ENCODE data around the gene GSDMA. TPM values are rescaled to one million over a fixed set of nuclear protein-coding genes. Genes with fewer than 3 reads are reported as not detected.

Gene GSDMA, protein sequence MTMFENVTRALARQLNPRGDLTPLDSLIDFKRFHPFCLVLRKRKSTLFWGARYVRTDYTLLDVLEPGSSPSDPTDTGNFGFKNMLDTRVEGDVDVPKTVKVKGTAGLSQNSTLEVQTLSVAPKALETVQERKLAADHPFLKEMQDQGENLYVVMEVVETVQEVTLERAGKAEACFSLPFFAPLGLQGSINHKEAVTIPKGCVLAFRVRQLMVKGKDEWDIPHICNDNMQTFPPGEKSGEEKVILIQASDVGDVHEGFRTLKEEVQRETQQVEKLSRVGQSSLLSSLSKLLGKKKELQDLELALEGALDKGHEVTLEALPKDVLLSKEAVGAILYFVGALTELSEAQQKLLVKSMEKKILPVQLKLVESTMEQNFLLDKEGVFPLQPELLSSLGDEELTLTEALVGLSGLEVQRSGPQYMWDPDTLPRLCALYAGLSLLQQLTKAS
- total RNA-seq = 0.22 and 0.39 TPM in 2 replicates

DNA sequence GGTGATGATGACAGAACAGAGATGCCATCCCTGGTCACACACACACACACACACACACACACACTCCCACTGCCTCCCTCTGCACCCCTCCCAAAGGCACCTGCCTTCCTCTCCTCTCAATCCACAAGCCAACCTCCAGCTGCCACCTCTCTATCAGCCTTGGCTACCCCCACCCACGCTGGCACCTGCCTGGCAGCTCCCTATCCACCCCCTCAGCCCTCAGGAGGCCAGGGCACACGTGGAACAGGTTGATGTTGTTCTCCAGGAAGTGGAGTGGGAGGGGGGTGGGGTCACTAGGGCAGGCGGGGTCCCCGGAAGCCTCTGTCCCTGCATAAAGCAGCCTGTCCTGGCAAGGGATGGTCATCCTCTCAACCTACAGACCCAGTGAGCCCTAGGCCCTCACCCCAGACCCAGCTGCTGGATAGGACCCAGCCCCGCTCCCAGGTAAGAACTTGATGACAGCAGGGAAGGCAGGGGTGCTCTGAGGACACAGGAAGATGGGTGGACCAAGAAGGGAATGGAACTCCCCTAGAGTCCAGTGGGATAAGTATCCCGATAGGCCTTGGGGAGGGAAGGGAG, at the start of gene GSDMA:
Gene GSDMA (plus strand): TSS at position 363 of the 579 bp plus-strand sequence. CDS start 2,684 bp downstream, outside the sequence.

GRCh38 chr17:39927101-39927928, 35.5 kb upstream of the GSDMA start, which contains the start of the genes LRRC3C and ORMDL3:
LRRC3C (plus strand) TSS chr17:39927732; CDS start chr17:39941524, 13,792 bp downstream.
ORMDL3 (minus strand) TSS chr17:39927601; CDS start chr17:39924203, 3,398 bp downstream.

DNA sequence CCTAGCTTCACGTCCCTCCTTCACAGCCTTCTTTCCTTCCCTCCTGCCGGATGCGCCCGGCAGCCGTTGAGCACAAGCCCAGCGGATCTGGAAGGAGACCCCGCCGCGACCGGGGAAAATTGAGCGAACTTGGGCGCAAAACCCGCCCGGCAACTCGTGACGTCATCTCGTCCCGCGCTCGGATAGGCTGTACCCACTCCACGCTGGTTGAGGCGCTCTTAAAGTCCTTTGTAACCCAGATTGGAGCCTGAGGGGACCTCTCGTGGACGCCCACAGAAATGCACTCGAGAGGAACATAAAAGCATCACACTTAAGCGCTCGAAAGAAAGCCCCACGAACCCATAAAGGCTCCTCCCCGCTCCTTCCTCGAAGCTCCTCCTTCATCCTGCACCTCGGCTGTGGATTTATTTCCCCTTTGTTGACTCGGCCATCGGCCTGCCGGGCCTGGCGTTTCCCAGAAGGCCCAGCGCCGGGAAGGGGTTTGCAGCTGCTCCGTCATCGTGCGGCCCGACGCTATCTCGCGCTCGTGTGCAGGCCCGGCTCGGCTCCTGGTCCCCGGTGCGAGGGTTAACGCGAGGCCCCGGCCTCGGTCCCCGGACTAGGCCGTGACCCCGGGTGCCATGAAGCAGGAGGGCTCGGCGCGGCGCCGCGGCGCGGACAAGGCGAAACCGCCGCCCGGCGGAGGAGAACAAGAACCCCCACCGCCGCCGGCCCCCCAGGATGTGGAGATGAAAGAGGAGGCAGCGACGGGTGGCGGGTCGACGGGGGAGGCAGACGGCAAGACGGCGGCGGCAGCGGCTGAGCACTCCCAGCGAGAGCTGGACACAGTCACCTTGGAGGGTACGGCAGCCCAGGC, 17.8 kb downstream of the GSDMA start, which contains the start of gene PSMD3:
Gene PSMD3 (plus strand): TSS at position 457 of the 856 bp plus-strand sequence. CDS start 164 bp downstream, at position 621.

GRCh38 chr17:40015005-40015997, 52.5 kb downstream of the GSDMA start, which contains the start of gene CSF3:
CSF3 (plus strand) TSS chr17:40015440; CDS start chr17:40015475, 35 bp downstream.

Small RNA genes within 50 kb of the gene (small RNA-seq; reads per million reads assigned to genes)
- 119 reads per million, percentile 98 among the genes with 10 or more reads in this experiment for gene SNORD124

Other genes starting within 250 kb of the GSDMA start
- gene MIEN1, start 232.5 kb upstream of the GSDMA start, total RNA-seq = 21.4 and 28.5 TPM in 2 replicates
- gene GRB7, start 225.1 kb upstream of the GSDMA start, total RNA-seq = 0.32 and 0.78 TPM in 2 replicates
- not detected in 2 replicates for gene IKZF3, start 98.7 kb upstream of the GSDMA start, total RNA-seq
- gene ZPBP2, start 94.8 kb upstream of the GSDMA start, total RNA-seq = not detected in 2 replicates
- gene GSDMB, start 44.4 kb upstream of the GSDMA start, total RNA-seq = 6.1 and 6.4 TPM in 2 replicates
- gene ORMDL3, start 35.4 kb upstream of the GSDMA start, total RNA-seq = 40.1 and 42.3 TPM in 2 replicates
- gene LRRC3C, start 35.3 kb upstream of the GSDMA start, total RNA-seq = not detected in 2 replicates
- gene PSMD3, start 17.8 kb downstream of the GSDMA start, total RNA-seq = 81.7 and 99.6 TPM in 2 replicates
- not detected in 2 replicates for gene CSF3, start 52.4 kb downstream of the GSDMA start, total RNA-seq
- 44.7 and 50.5 TPM in 2 replicates for gene MED24, start 91.4 kb downstream of the GSDMA start, total RNA-seq
- gene THRA, start 100.0 kb downstream of the GSDMA start, total RNA-seq = 24.0 and 26.2 TPM in 2 replicates
- gene NR1D1, start 137.6 kb downstream of the GSDMA start, total RNA-seq = 4.0 and 4.8 TPM in 2 replicates
- gene MSL1, start 159.0 kb downstream of the GSDMA start, total RNA-seq = 55.7 and 60.1 TPM in 2 replicates
- 42.3 and 48.6 TPM in 2 replicates for gene CASC3, start 177.5 kb downstream of the GSDMA start, total RNA-seq
- gene RAPGEFL1, start 214.5 kb downstream of the GSDMA start, total RNA-seq = 1.9 and 2.0 TPM in 2 replicates

Measured in articular chondrocyte of knee joint (primary cell).